GM12878 (cell line): ENCODE results near the gene ENOPH1. TPM values are rescaled to one million over a fixed set of nuclear protein-coding genes. Genes with fewer than 3 reads are reported as not detected.
"Not testable (repeated sequence)": the region's sequence is repeated elsewhere in the genome, so short reads cannot be mapped to it uniquely, and the experiment has no call there.

Experiments
- ATAC-seq: fragments of 200-7000 bp; cut with Tn5 transposase; 3 replicates; pipeline ENCODE4 v1.9.1; 2020; ENCODE audit warnings: mild to moderate bottlenecking, moderate library complexity
- BruUV-seq: library from RNA; stranded (reverse); fragments of 400-500 nt; replicated peaks from 2 replicates; lab custom pipeline; 2021; lab: Mats Ljungman, UMichigan
- CTCF ChIA-PET: fragments of 300-600 bp; sonication (Branson Sonifier 250); formaldehyde crosslinking; extraction: SDS; loops from one replicate; lab custom pipeline; 2021; ENCODE audit warnings: inconsistent platforms; lab: Yijun Ruan, JAX
- POLR2A ChIA-PET: fragments of 350-600 bp; formaldehyde crosslinking; extraction: SDS; loops from one replicate; lab custom pipeline; 2021; ENCODE audit warnings: inconsistent platforms; lab: Charles Lee
- RAD21 ChIA-PET: fragments of 300-600 bp; sonication (Branson Sonifier 250); formaldehyde crosslinking; loops from one replicate; lab custom pipeline; 2023; ENCODE audit warnings: antibody characterized with exemption; ENCODE audit not compliant: unreplicated experiment; lab: Charles Lee
- SMC1A ChIA-PET: fragments of 300-600 bp; sonication (Branson Sonifier 250); formaldehyde crosslinking; loops from one replicate; lab custom pipeline; 2023; ENCODE audit not compliant: unreplicated experiment, uncharacterized antibody; lab: Charles Lee
- DNase-seq: peaks from one replicate; pipeline ENCODE4 v3.0.0-alpha.2; 2011; ENCODE audit warnings: low read depth, low spot score
- FAIRE-seq: peaks from 3 replicates; lab custom pipeline; 2011; peaks lifted over from hg19 to GRCh38; lab: Jason Lieb, UNC
- H2AFZ ChIP-seq: 2 replicates; pipeline ENCODE4 v1.6.0; 2011; ENCODE audit warnings: low read depth, low read length, control low read depth; ENCODE audit not compliant: control insufficient read depth
- H3K27ac ChIP-seq: 2 replicates; pipeline ENCODE4 v1.5.1; 2011; ENCODE audit warnings: control low read depth; ENCODE audit not compliant: control insufficient read depth, insufficient read depth
- H3K27me3 ChIP-seq, 2 experiments: replicated peaks in 1 of 2; 2 replicates each; pipeline versions ENCODE4 v1.6.0 to v1.6.1; 2011; ENCODE audit warnings: low read length in 1 of 2; ENCODE audit not compliant: control insufficient read depth in 2 of 2, insufficient read depth in 2 of 2
- H3K36me3 ChIP-seq, 2 experiments: 2 replicates each; pipeline ENCODE4 v1.5.1; 2011; ENCODE audit warnings: low read length in 1 of 2; ENCODE audit not compliant: control insufficient read depth in 2 of 2, insufficient read depth in 2 of 2
- H3K4me1 ChIP-seq: 2 replicates; pipeline ENCODE4 v1.6.1; 2011; ENCODE audit warnings: mild to moderate bottlenecking, low read length, moderate library complexity, mixed read lengths; ENCODE audit not compliant: control insufficient read depth, insufficient read depth
- H3K4me2 ChIP-seq: 2 replicates; pipeline ENCODE4 v1.6.0; 2011; ENCODE audit warnings: control low read depth; ENCODE audit not compliant: control insufficient read depth, insufficient read depth
- H3K4me3 ChIP-seq: fragments of 200-600 bp; sonication (generic); 2 replicates; pipeline ENCODE4 v1.5.1; 2016
- H3K79me2 ChIP-seq: 2 replicates; pipeline ENCODE4 v1.6.0; 2011; ENCODE audit warnings: low read length; ENCODE audit not compliant: control insufficient read depth, insufficient read depth
- H3K9ac ChIP-seq: 2 replicates; pipeline ENCODE4 v1.8.0; 2011; ENCODE audit warnings: low read length, control low read depth, mixed read lengths; ENCODE audit not compliant: control insufficient read depth, insufficient read depth
- H3K9me3 ChIP-seq: replicated peaks from 3 replicates; pipeline ENCODE4 v1.5.1; 2011; ENCODE audit warnings: mild to moderate bottlenecking, low read length; ENCODE audit not compliant: control insufficient read depth, insufficient read depth
- H4K20me1 ChIP-seq: 2 replicates; pipeline ENCODE4 v1.6.0; 2011; ENCODE audit not compliant: control insufficient read depth, insufficient read depth
- JUNB ChIP-seq: IDR thresholded peaks from 2 replicates; pipeline ENCODE4 v1.6.1; 2016; ENCODE audit warnings: antibody characterized with exemption, mild to moderate bottlenecking
- SKIL ChIP-seq: fragments of 450-650 bp; IDR thresholded peaks from 2 replicates; pipeline ENCODE4 v1.6.1; 2017; ENCODE audit warnings: mild to moderate bottlenecking, low read depth, inconsistent platforms; ENCODE audit not compliant: poor library complexity, severe bottlenecking
- YY1 ChIP-seq: IDR thresholded peaks from 2 replicates; pipeline ENCODE4 v1.6.1; 2011; ENCODE audit warnings: low read depth, mild to moderate bottlenecking, low read length
- WGBS: methylation state at CpG from one replicate; pipeline ENCODE4 v1.1.6; 2016; ENCODE audit warnings: low lambda C conversion rate; ENCODE audit not compliant: insufficient replicate concordance, insufficient coverage; ENCODE audit errors: missing lambda C conversion rate; 5-methylcytosine and 5-hydroxymethylcytosine counted together
- in situ Hi-C: fragments of 300-500 bp; cut with MboI; formaldehyde crosslinking; loops from 9 replicates; pipeline ENCODE4 v1.14.3; 2018; ENCODE audit warnings: mixed read lengths
- intact Hi-C: fragments of 100-400 bp; cut with micrococcal nuclease; formaldehyde crosslinking; loops from one replicate; pipeline ENCODE4 v1.14.2; 2022; ENCODE audit not compliant: unreplicated experiment
- polyA plus RNA-seq, 11 experiments: library from polyadenylated mRNA; depleted of rRNA in 4 of 11; unstranded in 6 of 11; stranded (reverse) in 5 of 11; fragments of >200 nt; fragmentation: Nextera tagmentation in 4 of 11; fragmentation: Illumina TruSeq in 1 of 11; extraction: Ambion mirVana in 4 of 11; extraction: Trizol in 1 of 11; gene quantifications; 1 replicate in 1 of 11; 2 replicates in 10 of 11; pipeline versions ENCODE4 v1.2.1 to v1.2.3, GENCODE V29; 2011 to 2016; ENCODE audit warnings: inconsistent platforms in 2 of 11, missing spikeins in 2 of 11, low read depth in 1 of 11
- total RNA-seq, 4 experiments: library from RNA; depleted of rRNA in 3 of 4; stranded (reverse); fragments of >200 nt in 3 of 4; fragmentation: Illumina TruSeq in 1 of 4; extraction: Trizol in 1 of 4; gene quantifications; 2 replicates each; pipeline versions ENCODE4 v1.2.1 to v1.2.3, GENCODE V29; 2013 to 2021

The ENOPH1 gene
- total and polyA plus RNA-seq, 10 of the 15 experiments (the other 5 are each of a cell fraction or from before 2014, with no cell fraction given), result 24.4 to 83.6 (median 46.7) TPM

DNA sequence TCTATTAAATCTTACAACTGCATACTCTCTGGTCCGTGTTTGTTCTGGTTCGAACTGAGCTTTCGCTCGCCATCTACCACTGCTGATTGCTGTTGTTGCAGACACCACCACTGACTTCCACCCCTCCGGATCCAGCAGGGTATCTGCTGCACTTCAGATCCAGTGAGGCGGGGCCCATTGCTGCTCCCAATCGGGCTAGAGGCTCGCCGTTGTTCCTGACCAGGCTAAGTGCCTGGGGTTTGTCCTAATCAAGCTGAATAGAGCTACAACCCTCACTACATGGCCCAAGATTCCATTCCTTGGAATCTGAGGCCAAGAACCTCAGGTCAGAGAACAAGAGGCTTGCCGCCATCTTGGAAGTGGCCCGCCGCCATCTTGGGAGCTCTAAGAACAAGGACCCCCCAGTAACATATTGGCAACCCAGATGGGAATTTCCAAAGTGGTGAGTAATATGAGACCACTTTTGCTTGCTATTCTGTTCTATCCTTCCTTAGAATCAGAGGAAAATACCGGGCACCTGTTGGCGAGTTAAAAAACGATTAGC, 43.3 kb downstream of the ENOPH1 start:
- Histone ChIP-seq H3K9ac (no peak overlapping the region), H2AFZ (no peak overlapping the region), H3K4me2 (no peak overlapping the region), H3K9me3 (no peaks in the 10 kb centered on the region), H3K4me1 (no peaks in the 10 kb centered on the region), H3K27me3 (no peaks in the 10 kb centered on the region), H3K79me2 (no peaks in the 10 kb centered on the region), H3K27ac (no peak overlapping the region), H3K4me3 (no peak overlapping the region), H3K36me3 (no peaks in the 10 kb centered on the region), H4K20me1 (no peaks in the 10 kb centered on the region)
- ATAC-seq (no peak), FAIRE-seq (no peak), DNase-seq (no peak)
- CTCF ChIA-PET, result no interaction called here
- RAD21 ChIA-PET, result no interaction called here
- POLR2A ChIA-PET, result no interaction called here
- intact Hi-C loops (no loop called here), in situ Hi-C loops (no loop called here)
- no TSS peak for BruUV-seq
- SMC1A ChIA-PET, result interaction anchor here (0.9 kb wide), 1 partner anchor 12 kb away, joined by 3 read pairs; no protein-coding TSS in a partner anchor
- 98% methylated on average over 15 of the region's 15 CpGs for WGBS
- TF ChIP-seq YY1 (peak; percentile 63; the same call in 1 of the 2 replicates), JUNB (no peak), SKIL (no peak)

GRCh38 chr4:82475931-82476330, 45.5 kb downstream of the ENOPH1 start:
- FAIRE-seq, ATAC-seq, intact Hi-C loops, H3K4me1 ChIP-seq, H3K9ac ChIP-seq, H3K36me3 ChIP-seq, H3K4me3 ChIP-seq, DNase-seq, RAD21 ChIA-PET, H3K27me3 ChIP-seq, H3K4me2 ChIP-seq, H3K79me2 ChIP-seq, in situ Hi-C loops, H2AFZ ChIP-seq, SMC1A ChIA-PET, CTCF ChIA-PET, H4K20me1 ChIP-seq, H3K27ac ChIP-seq, POLR2A ChIA-PET, BruUV-seq, H3K9me3 ChIP-seq: not testable (repeated sequence)
- 98% methylated on average over 7 of the region's 7 CpGs for WGBS

- H2AFZ ChIP-seq, H3K27ac ChIP-seq, H3K36me3 ChIP-seq, CTCF ChIA-PET, H3K4me2 ChIP-seq, FAIRE-seq, BruUV-seq, ATAC-seq, H3K79me2 ChIP-seq, H3K9ac ChIP-seq, intact Hi-C loops, H3K4me1 ChIP-seq, POLR2A ChIA-PET, RAD21 ChIA-PET, in situ Hi-C loops, H3K4me3 ChIP-seq, H3K9me3 ChIP-seq, H3K27me3 ChIP-seq, SMC1A ChIA-PET, DNase-seq, H4K20me1 ChIP-seq: not testable (repeated sequence)
- WGBS, result 95% methylated on average over 9 of the region's 9 CpGs
Observed at GRCh38 chr4:82477469-82477868, 47.1 kb downstream of the ENOPH1 start.
